MM.1S (cell line): ENCODE data around the gene SNX19.

Experiments used
- DNase-seq: peaks from one replicate; pipeline ENCODE4 v3.0.0-alpha.2; 2015
- H2AFZ ChIP-seq: fragments of 300-600 bp; sonication (generic); 2 replicates; pipeline ENCODE4 v1.6.0; 2016; ENCODE audit warnings: antibody characterized with exemption, low read length
- H3F3A ChIP-seq: fragments of 300-600 bp; sonication (generic); 2 replicates; pipeline ENCODE4 v1.6.1; 2016; ENCODE audit warnings: mild to moderate bottlenecking, antibody characterized with exemption, low read length, moderate library complexity, mixed read lengths; ENCODE audit not compliant: insufficient read depth
- H3K27ac ChIP-seq: fragments of 300-600 bp; sonication (generic); 2 replicates; pipeline ENCODE4 v1.5.1; 2016; ENCODE audit warnings: mild to moderate bottlenecking, low read length
- H3K27me3 ChIP-seq: fragments of 300-600 bp; sonication (generic); replicated peaks from 2 replicates; pipeline ENCODE4 v1.6.0; 2016; ENCODE audit warnings: low read length; ENCODE audit not compliant: insufficient read depth
- H3K36me3 ChIP-seq: fragments of 300-600 bp; sonication (generic); replicated peaks from 2 replicates; pipeline ENCODE4 v1.6.1; 2016; ENCODE audit warnings: mild to moderate bottlenecking, low read length, mixed read lengths; ENCODE audit not compliant: insufficient read depth
- H3K4me1 ChIP-seq: fragments of 300-600 bp; sonication (generic); 2 replicates; pipeline ENCODE4 v1.6.1; 2016; ENCODE audit warnings: low read length, mixed read lengths
- H3K4me2 ChIP-seq: fragments of 300-600 bp; sonication (generic); 2 replicates; pipeline ENCODE4 v1.6.0; 2016; ENCODE audit warnings: low read depth, low read length
- H3K4me3 ChIP-seq: fragments of 300-600 bp; sonication (generic); 2 replicates; pipeline ENCODE4 v1.5.1; 2016; ENCODE audit warnings: low read length, mixed read lengths
- H3K79me2 ChIP-seq: fragments of 300-600 bp; sonication (generic); 2 replicates; pipeline ENCODE4 v1.6.1; 2016; ENCODE audit warnings: mixed run types, low read length, mixed read lengths
- H3K9ac ChIP-seq: fragments of 300-600 bp; sonication (generic); 2 replicates; pipeline ENCODE4 v1.6.1; 2016; ENCODE audit warnings: low read length, mixed read lengths
- H3K9me2 ChIP-seq: fragments of 300-600 bp; sonication (generic); replicated peaks from 2 replicates; pipeline ENCODE4 v1.6.1; 2016; ENCODE audit warnings: mild to moderate bottlenecking, low read length, mixed read lengths; ENCODE audit not compliant: insufficient read depth
- H3K9me3 ChIP-seq: fragments of 300-600 bp; sonication (generic); replicated peaks from 2 replicates; pipeline ENCODE4 v1.6.1; 2016; ENCODE audit warnings: mild to moderate bottlenecking, low read length, mixed read lengths; ENCODE audit not compliant: insufficient read depth
- H4K20me1 ChIP-seq: fragments of 300-600 bp; sonication (generic); 2 replicates; pipeline ENCODE4 v1.6.1; 2016; ENCODE audit warnings: mild to moderate bottlenecking, low read length, moderate library complexity, mixed read lengths; ENCODE audit not compliant: insufficient read depth
- EZH2 ChIP-seq: fragments of 300-600 bp; sonication (generic); optimal IDR thresholded peaks from 2 replicates; pipeline ENCODE3; 2017; ENCODE audit warnings: low read depth, mild to moderate bottlenecking, antibody characterized with exemption, low read length, mixed read lengths
- EZH2phosphoT487 ChIP-seq: fragments of 300-600 bp; sonication (generic); IDR thresholded peaks from 2 replicates; pipeline ENCODE4 v1.6.1; 2018; ENCODE audit warnings: antibody characterized with exemption, low read length
- TF ChIP-seq, protein P1 (sequence below): fragments of 300-600 bp; sonication (generic); IDR thresholded peaks from 2 replicates; pipeline ENCODE4 v1.5.1; 2016; ENCODE audit warnings: antibody characterized with exemption, low read length, mixed read lengths

SNX19 gene

DNA sequence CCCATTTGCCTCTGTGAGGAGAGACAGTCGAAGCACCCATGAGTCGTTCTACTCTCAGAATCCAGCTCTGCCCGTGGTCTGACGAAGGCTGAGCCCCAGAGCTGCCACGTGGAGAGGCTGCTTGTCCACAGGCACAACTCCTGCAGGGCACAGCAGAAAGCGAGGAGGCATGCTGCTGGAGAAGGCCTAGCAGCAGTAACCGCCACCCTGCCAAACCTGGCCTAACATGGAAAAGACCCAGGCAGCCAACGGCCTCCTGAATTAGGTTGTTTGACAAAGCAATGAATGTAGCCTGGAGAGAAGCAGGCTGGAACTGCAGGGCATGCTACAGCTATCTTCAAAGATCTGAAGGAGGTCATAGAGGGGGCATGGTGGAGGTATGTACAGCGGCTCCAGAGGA is 89.7 kb downstream of the SNX19 start:
- no peak for DNase-seq
- no peaks in the 10 kb centered on the region for H4K20me1 ChIP-seq
- no peak overlapping the region for H3K4me2 ChIP-seq
- no peak overlapping the region for H3K27ac ChIP-seq
- no peaks in the 10 kb centered on the region for H3K27me3 ChIP-seq
- no peaks in the 10 kb centered on the region for H3K9me2 ChIP-seq
- H3K9ac ChIP-seq, result no peak overlapping the region
- H3F3A ChIP-seq, result peaks cover 12% of the 10 kb centered on the region
- no peak overlapping the region for H3K4me3 ChIP-seq
- no peak overlapping the region for H2AFZ ChIP-seq
- TF ChIP-seq EZH2 (no peak), EZH2phosphoT487 (no peak)
- TF ChIP-seq, protein P1, sequence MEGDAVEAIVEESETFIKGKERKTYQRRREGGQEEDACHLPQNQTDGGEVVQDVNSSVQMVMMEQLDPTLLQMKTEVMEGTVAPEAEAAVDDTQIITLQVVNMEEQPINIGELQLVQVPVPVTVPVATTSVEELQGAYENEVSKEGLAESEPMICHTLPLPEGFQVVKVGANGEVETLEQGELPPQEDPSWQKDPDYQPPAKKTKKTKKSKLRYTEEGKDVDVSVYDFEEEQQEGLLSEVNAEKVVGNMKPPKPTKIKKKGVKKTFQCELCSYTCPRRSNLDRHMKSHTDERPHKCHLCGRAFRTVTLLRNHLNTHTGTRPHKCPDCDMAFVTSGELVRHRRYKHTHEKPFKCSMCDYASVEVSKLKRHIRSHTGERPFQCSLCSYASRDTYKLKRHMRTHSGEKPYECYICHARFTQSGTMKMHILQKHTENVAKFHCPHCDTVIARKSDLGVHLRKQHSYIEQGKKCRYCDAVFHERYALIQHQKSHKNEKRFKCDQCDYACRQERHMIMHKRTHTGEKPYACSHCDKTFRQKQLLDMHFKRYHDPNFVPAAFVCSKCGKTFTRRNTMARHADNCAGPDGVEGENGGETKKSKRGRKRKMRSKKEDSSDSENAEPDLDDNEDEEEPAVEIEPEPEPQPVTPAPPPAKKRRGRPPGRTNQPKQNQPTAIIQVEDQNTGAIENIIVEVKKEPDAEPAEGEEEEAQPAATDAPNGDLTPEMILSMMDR, result no peak
- H3K4me1 ChIP-seq, result peaks cover 42% of the 10 kb centered on the region
- no peaks in the 10 kb centered on the region for H3K79me2 ChIP-seq
- no peaks in the 10 kb centered on the region for H3K36me3 ChIP-seq
- no peaks in the 10 kb centered on the region for H3K9me3 ChIP-seq

DNA sequence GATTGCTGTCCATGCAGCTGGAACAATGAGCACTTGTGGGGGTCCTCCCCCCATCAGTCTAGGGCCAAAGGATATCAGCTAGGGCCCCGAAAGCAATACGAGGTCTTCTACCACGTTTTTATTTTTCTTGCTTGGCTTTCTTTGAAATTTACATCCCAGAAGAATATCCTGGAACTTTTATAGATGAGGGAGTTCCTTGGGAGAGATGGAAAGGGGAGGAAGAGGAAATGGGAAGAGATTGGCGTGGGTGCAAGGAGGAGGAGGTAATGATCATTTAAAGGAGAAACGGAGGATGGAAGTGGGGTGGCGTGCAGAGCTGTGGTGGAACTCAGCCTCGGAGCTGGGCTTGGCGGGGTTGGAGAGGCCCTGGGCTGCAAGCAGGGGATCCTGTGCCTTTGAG is 90.3 kb downstream of the SNX19 start:
- Histone ChIP-seq H2AFZ (no peak overlapping the region), H3F3A (peaks cover 6% of the 10 kb centered on the region), H3K9me3 (no peaks in the 10 kb centered on the region), H3K9me2 (no peaks in the 10 kb centered on the region), H3K79me2 (no peaks in the 10 kb centered on the region), H3K9ac (no peak overlapping the region), H3K4me3 (no peak overlapping the region), H3K36me3 (no peaks in the 10 kb centered on the region), H3K27me3 (no peaks in the 10 kb centered on the region), H4K20me1 (no peaks in the 10 kb centered on the region), H3K4me1 (peaks cover 38% of the 10 kb centered on the region), H3K4me2 (no peak overlapping the region), H3K27ac (no peak overlapping the region)
- TF ChIP-seq, protein P1, result no peak
- TF ChIP-seq EZH2phosphoT487 (no peak), EZH2 (no peak)
- DNase-seq, result no peak

DNA sequence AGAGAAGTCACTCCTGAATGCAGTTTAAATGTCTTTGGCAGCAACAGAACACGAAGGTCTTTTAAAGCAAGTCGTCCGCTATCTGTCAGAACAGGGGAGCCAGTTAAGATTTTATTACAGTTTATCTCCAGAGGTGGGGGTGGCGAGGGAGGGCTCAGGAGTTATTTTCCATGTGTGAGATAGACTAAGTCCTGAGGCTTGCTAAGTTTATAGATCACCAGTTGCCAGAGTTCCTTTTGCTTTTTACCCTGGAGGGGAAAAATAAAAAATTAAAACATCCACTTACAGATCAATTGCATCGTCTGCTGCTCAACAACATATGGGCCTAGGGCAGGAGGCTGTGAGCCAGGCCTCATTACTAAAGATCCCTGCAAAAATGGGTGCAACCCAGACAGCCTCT is 90.7 kb downstream of the SNX19 start:
- Histone ChIP-seq H3K36me3 (no peaks in the 10 kb centered on the region), H3K9ac (no peak overlapping the region), H4K20me1 (no peaks in the 10 kb centered on the region), H3K79me2 (no peaks in the 10 kb centered on the region), H3K27ac (no peak overlapping the region), H3K4me2 (no peak overlapping the region), H3K9me3 (no peaks in the 10 kb centered on the region), H3K4me1 (peaks cover 33% of the 10 kb centered on the region), H3F3A (peaks cover 2% of the 10 kb centered on the region; the same call in 1 of the 2 replicates), H2AFZ (no peak overlapping the region), H3K9me2 (no peaks in the 10 kb centered on the region), H3K27me3 (no peaks in the 10 kb centered on the region), H3K4me3 (no peak overlapping the region)
- DNase-seq, result no peak
- TF ChIP-seq EZH2phosphoT487 (no peak), EZH2 (no peak)
- TF ChIP-seq, protein P1, result no peak
